ENCODE results near the gene THAP10.
"Not testable (repeated sequence)": the region's sequence is repeated elsewhere in the genome, so short reads cannot be mapped to it uniquely, and the experiment has no call there.

THAP10 gene

GRCh38 chr15:70873232-70874054 lies 18.8 kb downstream of the THAP10 start:
- no peak for TF ChIP-seq JUND (IDR thresholded peaks at IDR 0.05; ENCODE audit: low read depth)
- in situ Hi-C loops (cut with HindIII; ENCODE audit: low pct_unique_long_range_greater_than_20kb, low sequenced_read_pairs): no loop called here

GRCh38 chr15:70871490-70871889 lies 20.7 kb downstream of the THAP10 start:
- DNase-seq (ENCODE audit: low read depth in 1 of 2, low spot score in 1 of 2); in situ Hi-C loops (cut with HindIII; ENCODE audit: low pct_unique_long_range_greater_than_20kb, low sequenced_read_pairs): not testable (repeated sequence)

More at GRCh38 chr15:70873232-70874054, 18.8 kb downstream of the THAP10 start:
- no peak for DNase-seq (ENCODE audit: low read depth in 1 of 2, low spot score in 1 of 2)

- in situ Hi-C loops (cut with HindIII; ENCODE audit: low pct_unique_long_range_greater_than_20kb, low sequenced_read_pairs): no loop called here
- TF ChIP-seq JUND (IDR thresholded peaks at IDR 0.05; ENCODE audit: low read depth): no peak
- no peak for DNase-seq (ENCODE audit: low read depth in 1 of 2, low spot score in 1 of 2)
Observed at GRCh38 chr15:70870051-70870450, 22.2 kb downstream of the THAP10 start.

GRCh38 chr15:70869346-70869745 lies 22.9 kb downstream of the THAP10 start:
- TF ChIP-seq JUND (IDR thresholded peaks at IDR 0.05; ENCODE audit: low read depth): no peak
- DNase-seq (ENCODE audit: low read depth in 1 of 2, low spot score in 1 of 2): no peak
- in situ Hi-C loops (cut with HindIII; ENCODE audit: low pct_unique_long_range_greater_than_20kb, low sequenced_read_pairs): no loop called here

GRCh38 chr15:70867911-70868467 lies 24.2 kb downstream of the THAP10 start:
- no peak for TF ChIP-seq JUND (IDR thresholded peaks at IDR 0.05; ENCODE audit: low read depth)
- in situ Hi-C loops (cut with HindIII; ENCODE audit: low pct_unique_long_range_greater_than_20kb, low sequenced_read_pairs): no loop called here
- no peak for DNase-seq (ENCODE audit: low read depth in 1 of 2, low spot score in 1 of 2)

- DNase-seq (ENCODE audit: low read depth in 1 of 2, low spot score in 1 of 2): no peak
- in situ Hi-C loops (cut with HindIII; ENCODE audit: low pct_unique_long_range_greater_than_20kb, low sequenced_read_pairs): no loop called here
- TF ChIP-seq JUND (IDR thresholded peaks at IDR 0.05; ENCODE audit: low read depth): no peak
Observed at GRCh38 chr15:70866982-70867641, 25.1 kb downstream of the THAP10 start.

GRCh38 chr15:70863450-70864218 lies 28.6 kb downstream of the THAP10 start:
- in situ Hi-C loops (cut with HindIII; ENCODE audit: low pct_unique_long_range_greater_than_20kb, low sequenced_read_pairs): no loop called here
- DNase-seq (ENCODE audit: low read depth in 1 of 2, low spot score in 1 of 2): no peak
- no peak for TF ChIP-seq JUND (IDR thresholded peaks at IDR 0.05; ENCODE audit: low read depth)

- in situ Hi-C loops (cut with HindIII; ENCODE audit: low pct_unique_long_range_greater_than_20kb, low sequenced_read_pairs): no loop called here
- no peak for TF ChIP-seq JUND (IDR thresholded peaks at IDR 0.05; ENCODE audit: low read depth)
- DNase-seq (ENCODE audit: low read depth in 1 of 2, low spot score in 1 of 2): no peak
Observed at GRCh38 chr15:70859998-70860397, 32.2 kb downstream of the THAP10 start.

GRCh38 chr15:70859322-70859908 lies 32.8 kb downstream of the THAP10 start:
- TF ChIP-seq JUND (IDR thresholded peaks at IDR 0.05; ENCODE audit: low read depth): no peak
- in situ Hi-C loops (cut with HindIII; ENCODE audit: low pct_unique_long_range_greater_than_20kb, low sequenced_read_pairs): no loop called here
- no peak for DNase-seq (ENCODE audit: low read depth in 1 of 2, low spot score in 1 of 2)

- DNase-seq (ENCODE audit: low read depth in 1 of 2, low spot score in 1 of 2); in situ Hi-C loops (cut with HindIII; ENCODE audit: low pct_unique_long_range_greater_than_20kb, low sequenced_read_pairs): not testable (repeated sequence)
Observed at GRCh38 chr15:70858614-70859321, 33.5 kb downstream of the THAP10 start.

- in situ Hi-C loops (cut with HindIII; ENCODE audit: low pct_unique_long_range_greater_than_20kb, low sequenced_read_pairs): no loop called here
- no peak for DNase-seq (ENCODE audit: low read depth in 1 of 2, low spot score in 1 of 2)
- TF ChIP-seq JUND (IDR thresholded peaks at IDR 0.05; ENCODE audit: low read depth): no peak
Observed at GRCh38 chr15:70857562-70858285, 34.5 kb downstream of the THAP10 start.

Measured in T47D (cell line).